ENCODE data around the gene RSPH6A. TPM values are rescaled to one million over a fixed set of nuclear protein-coding genes. Genes with fewer than 3 reads are reported as not detected.
A peak's percentile ranks its signal among the peaks of the same experiment; 100 is the strongest.

The RSPH6A gene
- total and polyA plus RNA-seq, 2 of the 13 experiments (the other 11 are each of a cell fraction or from before 2014, with no cell fraction given), result 0.07 TPM; not detected in 1

- TF ChIP-seq ARID2 (CRISPR knock-in tag; IDR thresholded peaks at IDR 0.05; ENCODE audit: borderline replicate concordance) (no peak), AHDC1 (CRISPR knock-in tag; IDR thresholded peaks at IDR 0.05; ENCODE audit: borderline replicate concordance) (no peak), ZBTB38 (CRISPR knock-in tag; IDR thresholded peaks at IDR 0.05) (no peak), ZNF350 (CRISPR knock-in tag; IDR thresholded peaks at IDR 0.05; ENCODE audit: borderline replicate concordance, low read depth) (no peak), DDIT3 (CRISPR knock-in tag; IDR thresholded peaks at IDR 0.05) (no peak), ZNF362 (CRISPR knock-in tag; IDR thresholded peaks at IDR 0.05; ENCODE audit: borderline replicate concordance) (no peak), ZNF124 (CRISPR knock-in tag; IDR thresholded peaks at IDR 0.05) (no peak), RBM39 (IDR thresholded peaks at IDR 0.05; ENCODE audit: low read depth, low read length, poor library complexity, severe bottlenecking) (no peak), SMAD3 (CRISPR knock-in tag; IDR thresholded peaks at IDR 0.05) (no peak), CSRNP1 (CRISPR knock-in tag; IDR thresholded peaks at IDR 0.05) (no peak), SATB2 (CRISPR knock-in tag; IDR thresholded peaks at IDR 0.05) (no peak), TIGD3 (CRISPR knock-in tag; IDR thresholded peaks at IDR 0.05; ENCODE audit: borderline replicate concordance) (no peak), SRY (CRISPR knock-in tag; IDR thresholded peaks at IDR 0.05) (no peak), HINFP (CRISPR knock-in tag; IDR thresholded peaks at IDR 0.05; ENCODE audit: low read depth) (no peak), AGO1 (IDR thresholded peaks at IDR 0.05; ENCODE audit: low read depth, low read length, poor library complexity, severe bottlenecking) (peak; percentile 13)
These were observed 33.6 kb downstream of the RSPH6A start (continued) for GRCh38 chr19:45781214-45782161.

All from HepG2 (cell line).